Measurements from ENCODE around the gene SLC6A11. TPM values are rescaled to one million over a fixed set of nuclear protein-coding genes. Genes with fewer than 3 reads are reported as not detected.

Gene SLC6A11
- total and polyA plus RNA-seq, 2 of the 13 experiments (the other 11 are each of a cell fraction or from before 2014, with no cell fraction given): 17.9 to 34.5 TPM

GRCh38 chr3:10780922-10781321 is 35.1 kb upstream of the SLC6A11 start:
- intact Hi-C loops (cut with micrococcal nuclease; ENCODE audit: unreplicated experiment) (no loop called here), in situ Hi-C loops (cut with HindIII; ENCODE audit: extremely low pct_ligation_motif_present, low pct_unique_long_range_greater_than_20kb) (no loop called here)
- H3K9ac ChIP-seq (ENCODE audit: insufficient read depth, low read depth, low read length): no peak overlapping the region
- H3K4me3 ChIP-seq (replicated peaks in 1 of 3; ENCODE audit: insufficient read depth in 1 of 3, low read depth in 2 of 3, low read length in 3 of 3): no peak overlapping the region
- no peaks in the 10 kb centered on the region for H4K20me1 ChIP-seq (ENCODE audit: insufficient read depth, low read length)
- no peaks in the 10 kb centered on the region for H3K79me2 ChIP-seq (ENCODE audit: insufficient read depth, low read length)
- H3K9me3 ChIP-seq (ENCODE audit: low read length): no peaks in the 10 kb centered on the region
- no peak for ATAC-seq
- H3K4me2 ChIP-seq (ENCODE audit: low read depth, low read length): no peak overlapping the region
- TF ChIP-seq ZNF616 (CRISPR knock-in tag; IDR thresholded peaks at IDR 0.05; ENCODE audit: low read depth): no peak
- no peak for TF ChIP-seq ZNF337 (CRISPR knock-in tag; IDR thresholded peaks at IDR 0.05; ENCODE audit: borderline replicate concordance, low read depth)
- TF ChIP-seq ZNF180 (CRISPR knock-in tag; IDR thresholded peaks at IDR 0.05; ENCODE audit: borderline replicate concordance, low read depth): no peak
- no peak for TF ChIP-seq NR2F2 (IDR thresholded peaks at IDR 0.05; ENCODE audit: borderline replicate concordance, low read depth)
- no peak for TF ChIP-seq MYPOP (CRISPR knock-in tag; IDR thresholded peaks at IDR 0.05)
- TF ChIP-seq ZNF260 (CRISPR knock-in tag; IDR thresholded peaks at IDR 0.05; ENCODE audit: borderline replicate concordance, low read depth): no peak
- no peak for TF ChIP-seq ZNF674 (CRISPR knock-in tag; IDR thresholded peaks at IDR 0.05; ENCODE audit: low read depth)
- no peak for TF ChIP-seq ATF7 (IDR thresholded peaks at IDR 0.05)
- TF ChIP-seq ATF7 (CRISPR knock-in tag; IDR thresholded peaks at IDR 0.05): no peak
- no peak for TF ChIP-seq SP2 (CRISPR knock-in tag; IDR thresholded peaks at IDR 0.05)
- TF ChIP-seq, protein P1, sequence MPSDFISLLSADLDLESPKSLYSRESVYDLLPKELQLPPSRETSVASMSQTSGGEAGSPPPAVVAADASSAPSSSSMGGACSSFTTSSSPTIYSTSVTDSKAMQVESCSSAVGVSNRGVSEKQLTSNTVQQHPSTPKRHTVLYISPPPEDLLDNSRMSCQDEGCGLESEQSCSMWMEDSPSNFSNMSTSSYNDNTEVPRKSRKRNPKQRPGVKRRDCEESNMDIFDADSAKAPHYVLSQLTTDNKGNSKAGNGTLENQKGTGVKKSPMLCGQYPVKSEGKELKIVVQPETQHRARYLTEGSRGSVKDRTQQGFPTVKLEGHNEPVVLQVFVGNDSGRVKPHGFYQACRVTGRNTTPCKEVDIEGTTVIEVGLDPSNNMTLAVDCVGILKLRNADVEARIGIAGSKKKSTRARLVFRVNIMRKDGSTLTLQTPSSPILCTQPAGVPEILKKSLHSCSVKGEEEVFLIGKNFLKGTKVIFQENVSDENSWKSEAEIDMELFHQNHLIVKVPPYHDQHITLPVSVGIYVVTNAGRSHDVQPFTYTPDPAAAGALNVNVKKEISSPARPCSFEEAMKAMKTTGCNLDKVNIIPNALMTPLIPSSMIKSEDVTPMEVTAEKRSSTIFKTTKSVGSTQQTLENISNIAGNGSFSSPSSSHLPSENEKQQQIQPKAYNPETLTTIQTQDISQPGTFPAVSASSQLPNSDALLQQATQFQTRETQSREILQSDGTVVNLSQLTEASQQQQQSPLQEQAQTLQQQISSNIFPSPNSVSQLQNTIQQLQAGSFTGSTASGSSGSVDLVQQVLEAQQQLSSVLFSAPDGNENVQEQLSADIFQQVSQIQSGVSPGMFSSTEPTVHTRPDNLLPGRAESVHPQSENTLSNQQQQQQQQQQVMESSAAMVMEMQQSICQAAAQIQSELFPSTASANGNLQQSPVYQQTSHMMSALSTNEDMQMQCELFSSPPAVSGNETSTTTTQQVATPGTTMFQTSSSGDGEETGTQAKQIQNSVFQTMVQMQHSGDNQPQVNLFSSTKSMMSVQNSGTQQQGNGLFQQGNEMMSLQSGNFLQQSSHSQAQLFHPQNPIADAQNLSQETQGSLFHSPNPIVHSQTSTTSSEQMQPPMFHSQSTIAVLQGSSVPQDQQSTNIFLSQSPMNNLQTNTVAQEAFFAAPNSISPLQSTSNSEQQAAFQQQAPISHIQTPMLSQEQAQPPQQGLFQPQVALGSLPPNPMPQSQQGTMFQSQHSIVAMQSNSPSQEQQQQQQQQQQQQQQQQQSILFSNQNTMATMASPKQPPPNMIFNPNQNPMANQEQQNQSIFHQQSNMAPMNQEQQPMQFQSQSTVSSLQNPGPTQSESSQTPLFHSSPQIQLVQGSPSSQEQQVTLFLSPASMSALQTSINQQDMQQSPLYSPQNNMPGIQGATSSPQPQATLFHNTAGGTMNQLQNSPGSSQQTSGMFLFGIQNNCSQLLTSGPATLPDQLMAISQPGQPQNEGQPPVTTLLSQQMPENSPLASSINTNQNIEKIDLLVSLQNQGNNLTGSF (CRISPR knock-in tag; IDR thresholded peaks at IDR 0.05): no peak
- no peak for TF ChIP-seq ZNF33B (CRISPR knock-in tag; IDR thresholded peaks at IDR 0.05)
- TF ChIP-seq CHD4 (IDR thresholded peaks at IDR 0.05; ENCODE audit: borderline replicate concordance, low read length): no peak
- no peak for TF ChIP-seq ZNF775 (CRISPR knock-in tag; IDR thresholded peaks at IDR 0.05; ENCODE audit: borderline replicate concordance)
- H2AFZ ChIP-seq (ENCODE audit: low read length): no peak overlapping the region
- WGBS (ENCODE audit: low lambda C conversion rate): 9% methylated on average over 4 of the region's 7 CpGs
- peaks cover 8% of the 10 kb centered on the region; the same call in 1 of the 2 replicates for H3K4me1 ChIP-seq (ENCODE audit: insufficient read depth, low read length)
- ChIA-PET POLR2A (no interaction called here), CTCF (ENCODE audit: low intra/inter-chr PET ratio, low total read pairs) (no interaction called here)
- H3K36me3 ChIP-seq (replicated peaks in 1 of 2; ENCODE audit: control insufficient read depth in 1 of 2, insufficient read depth in 2 of 2, low read length in 2 of 2): no peaks in the 10 kb centered on the region
- no peak overlapping the region for H3K27ac ChIP-seq (ENCODE audit: extremely low read length, insufficient read depth, low read length)
- no peak for DNase-seq (ENCODE audit: low spot score)
- BruUV-seq (replicated peaks): no TSS peak
- FAIRE-seq: no peak
- H3K27me3 ChIP-seq (ENCODE audit: control insufficient read depth in 1 of 2, insufficient read depth in 2 of 2, low read length in 2 of 2): peaks cover 0 to 4% of the 10 kb centered on the region in 2 experiments; a peak in 2 of 5 replicates

Measured in HepG2 (cell line).